ENCODE data around the gene PGF.

Gene PGF

GRCh38 chr14:74979029-74979428 lies 23.6 kb upstream of the PGF start:
- no peak overlapping the region for H3K4me3 ChIP-seq (ENCODE audit: low read depth, low read length)
- in situ Hi-C loops (cut with HindIII; ENCODE audit: low sequenced_read_pairs), result no loop called here
- DNase-seq (ENCODE audit: low read depth), result no peak
- no peak for TF ChIP-seq CTCF (IDR thresholded peaks at IDR 0.05; ENCODE audit: low read depth, low read length, missing control alignments)

GRCh38 chr14:74978416-74978947 lies 23.1 kb upstream of the PGF start:
- in situ Hi-C loops (cut with HindIII; ENCODE audit: low sequenced_read_pairs), result no loop called here
- H3K4me3 ChIP-seq (ENCODE audit: low read depth, low read length), result no peak overlapping the region
- DNase-seq (ENCODE audit: low read depth), result no peak
- TF ChIP-seq CTCF (IDR thresholded peaks at IDR 0.05; ENCODE audit: low read depth, low read length, missing control alignments), result no peak

- in situ Hi-C loops (cut with HindIII; ENCODE audit: low sequenced_read_pairs), result no loop called here
- no peak overlapping the region for H3K4me3 ChIP-seq (ENCODE audit: low read depth, low read length)
- no peak for TF ChIP-seq CTCF (IDR thresholded peaks at IDR 0.05; ENCODE audit: low read depth, low read length, missing control alignments)
- DNase-seq (ENCODE audit: low read depth), result no peak
Measured at GRCh38 chr14:74977901-74978385, 22.5 kb upstream of the PGF start.

- TF ChIP-seq CTCF (IDR thresholded peaks at IDR 0.05; ENCODE audit: low read depth, low read length, missing control alignments), result no peak
- DNase-seq (ENCODE audit: low read depth), result no peak
- in situ Hi-C loops (cut with HindIII; ENCODE audit: low sequenced_read_pairs), result no loop called here
- H3K4me3 ChIP-seq (ENCODE audit: low read depth, low read length), result no peak overlapping the region
Measured at GRCh38 chr14:74977164-74977900, 21.9 kb upstream of the PGF start.

- H3K4me3 ChIP-seq (ENCODE audit: low read depth, low read length), result no peak overlapping the region
- no peak for DNase-seq (ENCODE audit: low read depth)
- in situ Hi-C loops (cut with HindIII; ENCODE audit: low sequenced_read_pairs), result no loop called here
- no peak for TF ChIP-seq CTCF (IDR thresholded peaks at IDR 0.05; ENCODE audit: low read depth, low read length, missing control alignments)
Measured at GRCh38 chr14:74976264-74977113, 21.1 kb upstream of the PGF start.

- in situ Hi-C loops (cut with HindIII; ENCODE audit: low sequenced_read_pairs), result no loop called here
- no peak for TF ChIP-seq CTCF (IDR thresholded peaks at IDR 0.05; ENCODE audit: low read depth, low read length, missing control alignments)
- no peak for DNase-seq (ENCODE audit: low read depth)
- H3K4me3 ChIP-seq (ENCODE audit: low read depth, low read length), result no peak overlapping the region
Measured at GRCh38 chr14:74975059-74975810, 19.8 kb upstream of the PGF start.

Measured in astrocyte of the cerebellum (primary cell).